Breast epithelium (tissue), 3 donors: Measurements from ENCODE around the gene FEN1.

ENCODE experiments used
- CTCF ChIP-seq, 3 donors: fragments of 450-650 bp; IDR thresholded peaks; one replicate each; pipeline ENCODE4 v1.5.1; 2016 to 2017; ENCODE audit warnings: antibody characterized with exemption in 3 of 3, mild to moderate bottlenecking in 3 of 3, moderate library complexity in 3 of 3
- POLR2A ChIP-seq: fragments of 450-650 bp; IDR thresholded peaks from one replicate; pipeline ENCODE4 v1.6.1; 2016; ENCODE audit warnings: antibody characterized with exemption, mild to moderate bottlenecking, moderate library complexity
- POLR2AphosphoS5 ChIP-seq, 3 donors: sonication (generic); formaldehyde crosslinking; IDR thresholded peaks; one replicate each; pipeline ENCODE4 v1.6.1; 2017; ENCODE audit warnings: antibody characterized with exemption in 3 of 3

GRCh38 chr11:61785837-61786402 lies 6.8 kb upstream of the FEN1 start:
- TF ChIP-seq POLR2AphosphoS5 (IDR thresholded peaks at IDR 0.05), result no peak
- no peak for TF ChIP-seq POLR2A
- no peak for TF ChIP-seq CTCF (IDR thresholded peaks at IDR 0.05)
